UCSD-AML1 (cell line): ENCODE data around the gene PDZD8.

Experiments
- DNase-seq: peaks from one replicate; lab custom pipeline; 2025; ENCODE audit not compliant: unreplicated experiment; lab: John Stamatoyannopoulos, UW

PDZD8 gene, protein sequence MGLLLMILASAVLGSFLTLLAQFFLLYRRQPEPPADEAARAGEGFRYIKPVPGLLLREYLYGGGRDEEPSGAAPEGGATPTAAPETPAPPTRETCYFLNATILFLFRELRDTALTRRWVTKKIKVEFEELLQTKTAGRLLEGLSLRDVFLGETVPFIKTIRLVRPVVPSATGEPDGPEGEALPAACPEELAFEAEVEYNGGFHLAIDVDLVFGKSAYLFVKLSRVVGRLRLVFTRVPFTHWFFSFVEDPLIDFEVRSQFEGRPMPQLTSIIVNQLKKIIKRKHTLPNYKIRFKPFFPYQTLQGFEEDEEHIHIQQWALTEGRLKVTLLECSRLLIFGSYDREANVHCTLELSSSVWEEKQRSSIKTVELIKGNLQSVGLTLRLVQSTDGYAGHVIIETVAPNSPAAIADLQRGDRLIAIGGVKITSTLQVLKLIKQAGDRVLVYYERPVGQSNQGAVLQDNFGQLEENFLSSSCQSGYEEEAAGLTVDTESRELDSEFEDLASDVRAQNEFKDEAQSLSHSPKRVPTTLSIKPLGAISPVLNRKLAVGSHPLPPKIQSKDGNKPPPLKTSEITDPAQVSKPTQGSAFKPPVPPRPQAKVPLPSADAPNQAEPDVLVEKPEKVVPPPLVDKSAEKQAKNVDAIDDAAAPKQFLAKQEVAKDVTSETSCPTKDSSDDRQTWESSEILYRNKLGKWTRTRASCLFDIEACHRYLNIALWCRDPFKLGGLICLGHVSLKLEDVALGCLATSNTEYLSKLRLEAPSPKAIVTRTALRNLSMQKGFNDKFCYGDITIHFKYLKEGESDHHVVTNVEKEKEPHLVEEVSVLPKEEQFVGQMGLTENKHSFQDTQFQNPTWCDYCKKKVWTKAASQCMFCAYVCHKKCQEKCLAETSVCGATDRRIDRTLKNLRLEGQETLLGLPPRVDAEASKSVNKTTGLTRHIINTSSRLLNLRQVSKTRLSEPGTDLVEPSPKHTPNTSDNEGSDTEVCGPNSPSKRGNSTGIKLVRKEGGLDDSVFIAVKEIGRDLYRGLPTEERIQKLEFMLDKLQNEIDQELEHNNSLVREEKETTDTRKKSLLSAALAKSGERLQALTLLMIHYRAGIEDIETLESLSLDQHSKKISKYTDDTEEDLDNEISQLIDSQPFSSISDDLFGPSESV

GRCh38 chr10:117375360-117376178 is at the start of gene PDZD8:
Gene PDZD8, minus strand, starts transcription at chr10:117375440. Its CDS starts 213 bp downstream, at chr10:117375227.
- DNase-seq = peak; percentile 94

- DNase-seq = no peak
Measured at GRCh38 chr10:117424171-117424570, 48.9 kb upstream of the PDZD8 start.

DNA sequence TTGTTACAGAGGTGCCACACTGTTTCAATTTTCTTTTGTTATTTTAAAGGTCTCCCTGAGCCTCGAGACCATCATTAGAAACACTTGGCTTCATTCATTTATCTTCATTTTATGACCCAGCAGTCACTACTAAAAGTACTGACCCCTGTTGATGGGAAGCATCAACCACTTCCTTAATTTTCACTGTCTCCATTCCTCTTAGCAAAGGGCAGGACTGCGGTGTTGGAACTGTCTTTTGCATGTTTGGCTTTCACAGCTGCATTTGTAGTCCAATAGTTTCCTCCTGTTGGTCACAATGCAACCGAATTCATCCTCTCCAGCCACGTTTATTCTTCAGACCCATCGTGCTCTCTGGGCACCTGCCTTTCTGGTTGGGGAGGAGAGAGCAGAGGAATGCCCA is 46.7 kb upstream of the PDZD8 start:
- no peak for DNase-seq

DNA sequence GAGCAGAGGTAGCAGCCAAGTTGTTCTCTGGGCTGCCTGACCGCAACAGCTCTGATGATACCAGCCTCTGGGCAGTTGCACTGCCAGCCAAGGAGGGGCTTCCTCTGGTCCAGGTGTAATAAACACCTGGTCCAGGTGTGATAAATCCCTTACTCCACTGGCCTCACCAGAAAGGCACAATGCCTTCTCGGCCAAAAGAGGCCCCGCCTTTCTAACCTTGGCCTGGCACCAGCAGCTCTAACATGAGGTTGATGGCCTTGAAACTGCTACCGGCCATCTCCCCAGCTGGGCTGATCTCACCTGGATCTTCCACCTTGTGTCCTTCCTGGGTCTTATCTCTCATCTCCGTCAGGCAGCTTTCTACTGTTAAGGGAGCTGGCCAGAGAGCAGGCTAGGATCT is 45.5 kb upstream of the PDZD8 start:
- no peak for DNase-seq

DNA sequence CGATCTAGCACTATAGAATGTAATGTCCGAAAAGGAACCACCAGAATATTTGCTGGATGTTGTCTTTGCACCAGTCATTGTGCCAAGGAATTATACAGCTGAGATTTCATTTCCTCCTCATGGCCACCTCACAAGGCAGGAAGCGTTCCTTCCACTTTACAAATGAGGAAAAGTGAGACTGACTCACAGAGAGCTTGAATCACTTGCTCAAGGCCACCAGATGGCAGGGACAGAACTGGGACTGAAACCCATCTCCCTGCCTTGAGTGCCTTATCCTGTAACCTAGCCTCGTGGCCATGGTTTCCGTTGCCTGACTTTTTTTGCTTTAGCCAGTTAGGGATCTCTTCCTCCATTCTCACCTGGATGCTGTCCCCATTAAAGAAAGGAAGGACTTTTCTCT is 44.7 kb upstream of the PDZD8 start:
- peak; percentile 25 for DNase-seq

- no peak for DNase-seq
Measured at GRCh38 chr10:117419159-117419558, 43.9 kb upstream of the PDZD8 start.

- no peak for DNase-seq
Measured at GRCh38 chr10:117418121-117418520, 42.9 kb upstream of the PDZD8 start.

GRCh38 chr10:117417196-117417595 is 42.0 kb upstream of the PDZD8 start:
- peak; percentile 28 for DNase-seq

GRCh38 chr10:117413928-117414618 is 38.8 kb upstream of the PDZD8 start:
- no peak for DNase-seq

DNA sequence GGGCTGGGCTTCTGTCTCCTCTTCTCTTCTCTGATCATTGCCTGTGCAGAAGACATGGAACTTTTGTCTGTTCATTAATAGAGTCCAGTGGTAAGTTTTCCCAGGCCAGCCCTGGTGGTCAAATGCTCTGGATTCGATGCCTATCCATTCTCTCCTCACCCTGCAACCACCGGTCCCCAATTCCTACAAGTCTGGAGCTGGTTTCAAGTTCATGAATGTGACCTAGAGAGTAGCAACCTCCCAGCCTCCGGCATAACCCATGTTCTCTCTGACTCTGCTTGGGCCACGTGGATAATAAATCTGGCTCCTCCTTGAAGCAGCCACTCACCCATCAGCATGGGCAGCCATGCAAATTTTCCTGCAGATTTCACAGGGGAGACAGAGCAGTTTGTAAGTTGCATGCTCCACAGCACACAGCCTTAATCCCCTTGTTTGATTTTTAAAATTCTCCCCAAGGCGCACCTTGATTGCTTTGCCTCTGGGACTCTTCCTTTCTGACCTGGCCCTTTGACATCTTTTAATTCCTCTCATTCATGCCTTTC is 37.3 kb upstream of the PDZD8 start:
- DNase-seq = no peak

- peak; percentile 67 for DNase-seq
Measured at GRCh38 chr10:117411479-117412399, 36.5 kb upstream of the PDZD8 start.

DNA sequence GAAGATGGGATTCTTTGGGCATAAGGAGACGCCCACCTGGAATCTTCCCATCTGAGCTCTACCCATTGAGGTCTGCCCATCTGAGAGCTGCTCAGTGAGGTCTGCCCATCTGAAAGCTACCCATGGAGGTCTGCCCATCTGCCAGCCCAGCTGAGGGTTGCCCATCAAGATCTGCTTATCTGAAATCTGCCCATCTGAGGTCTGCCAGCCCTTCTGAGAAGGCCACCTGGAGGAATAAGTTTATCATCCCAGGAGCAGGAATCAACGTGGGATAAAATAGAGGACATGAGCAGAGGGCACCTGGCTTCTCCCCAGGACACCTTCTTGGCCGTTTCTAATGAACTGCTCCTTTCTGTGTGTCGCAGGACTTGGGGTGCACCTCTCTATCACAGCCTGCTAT is 35.3 kb upstream of the PDZD8 start:
- DNase-seq = no peak

- no peak for DNase-seq
Measured at GRCh38 chr10:117409549-117410305, 34.5 kb upstream of the PDZD8 start.

DNA sequence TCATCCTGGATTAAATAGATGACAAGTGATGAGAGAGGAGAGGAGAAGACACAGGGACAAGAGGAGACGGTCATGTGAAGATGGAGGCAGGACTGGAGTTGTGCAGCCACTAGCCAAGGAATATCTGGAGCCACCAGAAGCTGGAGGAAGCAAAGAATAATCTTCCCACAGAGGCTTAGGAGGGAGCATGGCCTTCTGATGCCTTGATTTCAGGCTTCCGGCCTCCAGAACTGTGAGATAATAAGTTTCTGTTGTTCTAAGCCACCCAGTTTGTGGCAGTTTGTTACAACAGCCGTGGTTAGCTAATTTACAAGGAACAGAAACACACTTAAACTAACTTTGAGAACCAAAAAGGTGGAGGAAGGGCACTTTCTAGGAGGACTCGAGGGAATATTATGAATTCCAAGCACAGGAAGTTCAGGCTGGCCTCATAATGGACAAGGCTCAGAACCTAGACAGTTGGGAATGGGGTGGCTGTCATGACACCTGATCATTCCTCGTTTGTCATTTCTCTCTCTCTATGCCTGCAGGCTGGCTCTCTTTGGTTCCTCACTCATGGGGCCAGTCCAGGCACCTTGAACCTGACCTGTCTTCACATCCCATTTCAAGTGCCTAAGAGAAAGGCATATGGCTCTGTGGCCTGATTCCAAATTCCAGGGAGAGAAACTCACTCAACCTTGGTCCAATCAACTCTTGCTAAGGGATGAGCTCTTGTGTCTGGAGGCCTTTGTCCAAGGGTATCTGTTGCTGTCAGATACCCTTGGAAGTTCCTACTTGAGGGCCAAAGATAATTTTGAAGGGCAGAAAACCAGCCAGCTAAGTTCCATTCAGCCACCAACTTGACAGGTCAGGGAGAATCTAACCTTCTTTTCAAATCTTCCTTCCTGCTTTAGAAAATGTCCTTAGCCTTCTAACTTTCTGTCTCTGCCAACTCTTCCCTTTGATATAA is 33.5 kb upstream of the PDZD8 start:
- no peak for DNase-seq

- DNase-seq = no peak
Measured at GRCh38 chr10:117405730-117406129, 30.5 kb upstream of the PDZD8 start.

DNA sequence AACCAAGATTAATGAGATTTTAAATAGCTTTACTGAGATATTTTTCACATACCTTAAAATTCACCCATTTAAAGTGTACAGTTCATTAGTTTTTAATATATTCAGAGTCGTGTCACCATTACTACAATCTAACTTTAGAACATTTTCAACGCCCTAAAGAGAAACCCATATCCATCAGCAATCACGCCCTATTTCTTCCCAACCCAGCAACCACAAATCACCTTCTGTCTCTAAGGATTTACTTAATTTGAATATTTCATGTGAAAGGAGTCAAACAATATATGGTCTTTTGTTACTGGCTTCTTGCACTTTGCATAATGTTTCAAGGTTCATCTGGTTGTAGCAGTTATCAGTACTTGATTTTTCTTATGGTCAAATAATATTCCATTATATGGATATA is 25.1 kb upstream of the PDZD8 start:
- DNase-seq = no peak
